ENCODE results near the gene TAF8.
"Not testable (repeated sequence)": the region's sequence is repeated elsewhere in the genome, so short reads cannot be mapped to it uniquely, and the experiment has no call there.

The TAF8 gene

GRCh38 chr6:42050297-42051267 is at the start of gene TAF8:
TSS of gene TAF8 (plus strand) at chr6:42050524. CDS start at chr6:42050542, 18 bp downstream.
- peak; percentile 80 for DNase-seq (ENCODE audit: low read depth)

- no peak for DNase-seq (ENCODE audit: low read depth)
Observed at GRCh38 chr6:42001506-42001905, 48.8 kb upstream of the TAF8 start.

GRCh38 chr6:42003658-42004057 is 46.7 kb upstream of the TAF8 start:
- not testable (repeated sequence) for DNase-seq (ENCODE audit: low read depth)

- no peak for DNase-seq (ENCODE audit: low read depth)
Observed at GRCh38 chr6:42007286-42008137, 42.8 kb upstream of the TAF8 start.

GRCh38 chr6:42008138-42008528 is 42.2 kb upstream of the TAF8 start:
- DNase-seq (ENCODE audit: low read depth) = not testable (repeated sequence)

- no peak for DNase-seq (ENCODE audit: low read depth)
Observed at GRCh38 chr6:42009844-42010184, 40.5 kb upstream of the TAF8 start.

- no peak for DNase-seq (ENCODE audit: low read depth)
Observed at GRCh38 chr6:42010185-42010891, 40.0 kb upstream of the TAF8 start.

- DNase-seq (ENCODE audit: low read depth) = no peak
Observed at GRCh38 chr6:42010909-42011308, 39.4 kb upstream of the TAF8 start.

GRCh38 chr6:42012501-42013133 is 37.7 kb upstream of the TAF8 start:
- DNase-seq (ENCODE audit: low read depth) = no peak

- no peak for DNase-seq (ENCODE audit: low read depth)
Observed at GRCh38 chr6:42013134-42013516, 37.2 kb upstream of the TAF8 start.

- DNase-seq (ENCODE audit: low read depth) = no peak
Observed at GRCh38 chr6:42017021-42017643, 33.2 kb upstream of the TAF8 start.

GRCh38 chr6:42020967-42021366 is 29.4 kb upstream of the TAF8 start:
- no peak for DNase-seq (ENCODE audit: low read depth)

GRCh38 chr6:42021847-42022754 is 28.2 kb upstream of the TAF8 start:
- peak; percentile 66 for DNase-seq (ENCODE audit: low read depth)

- DNase-seq (ENCODE audit: low read depth) = no peak
Observed at GRCh38 chr6:42022755-42023384, 27.5 kb upstream of the TAF8 start.

- DNase-seq (ENCODE audit: low read depth) = no peak
Observed at GRCh38 chr6:42025066-42025844, 25.1 kb upstream of the TAF8 start.

- DNase-seq (ENCODE audit: low read depth) = no peak
Observed at GRCh38 chr6:42025845-42026243, 24.5 kb upstream of the TAF8 start.

GRCh38 chr6:42026540-42026939 is 23.8 kb upstream of the TAF8 start:
- DNase-seq (ENCODE audit: low read depth) = no peak

- no peak for DNase-seq (ENCODE audit: low read depth)
Observed at GRCh38 chr6:42028234-42029061, 21.9 kb upstream of the TAF8 start.

Measured in T-helper 22 cell (primary cell).